Right cardiac atrium (tissue), 5 donors: ENCODE measurements around the gene PCBP4. TPM values are rescaled to one million over a fixed set of nuclear protein-coding genes. Genes with fewer than 3 reads are reported as not detected.
A peak's percentile ranks its signal among the peaks of the same experiment; 100 is the strongest.

ENCODE experiments used
- ATAC-seq, 2 donors: fragments of 200-7000 bp; cut with Tn5 transposase; one replicate each; pipeline versions ENCODE4 v1.8.0 to v1.9.1; 2020; ENCODE audit warnings: moderate library complexity in 2 of 2, mild to moderate bottlenecking in 1 of 2
- DNase-seq, 3 donors: peaks; one replicate each; pipeline ENCODE4 v3.0.0-alpha.2; 2020
- H3K27ac ChIP-seq: one replicate; pipeline ENCODE4 v1.5.1; 2013; ENCODE audit warnings: mild to moderate bottlenecking, low read length, control low read depth, moderate library complexity
- H3K27me3 ChIP-seq: one replicate; pipeline ENCODE4 v1.6.1; 2013; ENCODE audit not compliant: control insufficient read depth, insufficient read depth
- H3K4me1 ChIP-seq: one replicate; pipeline ENCODE4 v1.6.1; 2013; ENCODE audit warnings: low read length; ENCODE audit not compliant: control insufficient read depth, insufficient read depth
- H3K4me3 ChIP-seq: one replicate; pipeline ENCODE4 v1.5.1; 2013; ENCODE audit warnings: low read length, control low read depth
- H3K9me3 ChIP-seq: one replicate; pipeline ENCODE4 v1.6.1; 2013; ENCODE audit warnings: low read length; ENCODE audit not compliant: control insufficient read depth
- WGBS: extraction: QIAGEN DNeasy Blood & Tissue Kit; methylation state at CpG from one replicate; pipeline ENCODE4 v1.1.7; 2013; 5-methylcytosine and 5-hydroxymethylcytosine counted together
- intact Hi-C, 4 donors: fragments of 100-400 bp; cut with DNase I; formaldehyde crosslinking; loops; one replicate each; pipeline versions ENCODE4 v1.11.0 to v1.14.0; 2022 to 2023
- polyA plus RNA-seq: library from polyadenylated mRNA; stranded (reverse); fragments of 200-250 nt; gene quantifications from one replicate; pipeline ENCODE4 v1.2.3, GENCODE V29; 2013
- total RNA-seq, 4 donors: library from RNA; stranded (reverse); fragmentation: NEBNext Ultra II Directional; extraction: Animal tissue kit (Norgen Biotek cat#: 25700); gene quantifications; one replicate each; pipeline ENCODE4 v1.2.1, GENCODE V29; 2021
- donor health status: healthy with polysubstance abuse.
- donor health status: DM: no; HTN: yes; CAD: no.
- donor health status: DM: no; HTN: no; CAD: no.
- donor health status: DM: no; HTN: yes; CAD: no; lungs with severe emphysema.
- donor health status: DM: yes; HTN: yes; CAD: no.

Gene PCBP4
- total and polyA plus RNA-seq, 5 donors = 62.2 to 88.1 (median 72.7) TPM

DNA sequence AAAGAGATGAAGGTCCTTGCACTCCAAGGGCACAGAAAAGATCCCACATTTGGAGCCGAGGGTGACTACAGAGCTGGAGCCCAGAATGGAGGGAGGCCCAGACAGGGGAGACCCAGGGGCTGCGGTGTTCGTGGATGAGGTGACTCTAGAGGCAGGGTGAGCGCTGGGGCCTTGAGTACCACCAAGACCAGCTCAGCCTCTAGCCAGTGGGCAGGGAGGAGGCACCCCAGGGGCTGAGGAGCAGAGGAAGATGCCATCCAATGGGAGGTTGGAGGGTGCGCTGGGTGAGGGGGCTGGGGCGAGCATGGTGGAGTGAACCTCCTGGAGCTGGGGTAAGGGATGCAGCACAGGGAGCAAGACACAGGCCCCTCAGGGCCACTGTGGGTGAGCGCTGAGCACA, 38.8 kb downstream of the PCBP4 start:
- Histone ChIP-seq H3K9me3 (no peaks in the 10 kb centered on the region), H3K27ac (no peak overlapping the region), H3K4me3 (no peak overlapping the region), H3K4me1 (no peaks in the 10 kb centered on the region), H3K27me3 (no peaks in the 10 kb centered on the region)
- WGBS = 94% methylated on average over 7 of the region's 7 CpGs
- DNase-seq = no peak
- ATAC-seq = peak in 1 of 2 donors; percentile 18
- intact Hi-C loops = no loop called here

DNA sequence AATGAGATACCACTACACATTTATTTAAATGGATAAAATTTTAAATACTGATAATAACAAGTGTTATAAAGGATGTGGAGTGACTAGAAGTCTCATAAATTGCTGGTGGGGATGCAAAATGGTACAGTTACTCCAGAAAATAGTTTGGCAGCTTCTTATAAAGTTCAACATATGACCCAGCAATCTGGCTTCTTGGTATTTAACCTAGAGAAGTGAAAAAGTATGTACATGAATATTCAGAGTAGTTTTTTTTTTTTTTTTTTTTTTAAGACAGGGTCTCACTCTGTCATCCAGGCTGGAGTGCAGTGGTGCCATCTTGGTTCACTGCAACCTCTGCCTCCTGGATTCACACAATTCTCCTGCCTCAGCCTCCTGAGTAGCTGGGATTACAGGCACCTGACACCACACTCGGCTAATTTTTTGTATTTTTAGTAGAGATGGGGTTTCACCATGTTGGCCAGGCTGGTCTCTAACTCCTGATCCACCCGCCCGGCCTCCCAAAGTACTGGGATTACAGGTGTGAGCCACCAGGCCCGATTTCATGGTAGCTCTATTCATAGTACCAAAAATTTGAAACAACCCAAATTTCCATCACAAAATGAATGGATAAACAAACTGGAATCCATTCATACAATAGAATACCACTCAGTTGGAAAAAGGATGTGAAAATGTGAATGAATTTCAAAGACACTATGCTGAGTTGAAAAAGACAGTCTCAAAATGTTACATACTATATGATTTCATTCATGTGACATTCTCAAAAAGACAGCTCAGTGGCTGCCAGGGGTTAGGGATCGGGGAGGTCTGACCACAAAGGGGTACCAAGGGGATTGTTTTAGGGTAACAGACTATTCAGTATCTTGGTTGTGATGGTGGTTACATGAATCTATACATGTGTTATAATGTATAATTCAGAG, 39.9 kb downstream of the PCBP4 start:
- Histone ChIP-seq H3K27me3 (no peaks in the 10 kb centered on the region), H3K4me1 (no peaks in the 10 kb centered on the region), H3K9me3 (no peaks in the 10 kb centered on the region), H3K27ac (no peak overlapping the region), H3K4me3 (no peak overlapping the region)
- ATAC-seq = no peak
- WGBS = 88% methylated on average over 5 of the region's 5 CpGs
- no peak for DNase-seq
- intact Hi-C loops = no loop called here

DNA sequence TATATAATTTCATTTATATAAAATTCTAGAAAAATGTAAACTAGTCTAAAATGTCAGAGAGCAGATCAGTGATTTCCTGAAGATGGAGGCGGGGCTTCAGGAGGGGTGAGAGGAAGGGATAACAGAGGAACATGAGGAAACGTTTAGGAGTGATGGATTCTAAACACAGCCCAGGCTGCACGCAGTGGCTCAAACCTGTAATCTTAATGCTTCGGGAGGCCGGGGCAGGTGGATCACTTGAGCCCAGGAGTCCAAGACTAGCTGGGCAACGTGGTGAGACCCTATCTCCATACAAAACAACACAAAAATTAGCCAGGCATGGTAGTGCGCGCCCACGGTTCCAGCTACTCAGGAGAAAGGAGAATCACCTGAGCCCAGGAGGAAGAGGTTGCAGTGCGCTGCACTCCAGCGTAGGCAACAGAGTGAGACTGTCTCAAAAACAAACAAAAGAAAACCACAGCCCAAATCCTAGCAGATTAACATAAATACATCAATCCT, 46.1 kb downstream of the PCBP4 start:
- no peak for DNase-seq
- Histone ChIP-seq H3K4me1 (no peaks in the 10 kb centered on the region), H3K27ac (no peak overlapping the region), H3K9me3 (no peaks in the 10 kb centered on the region), H3K27me3 (no peaks in the 10 kb centered on the region), H3K4me3 (no peak overlapping the region)
- 83% methylated on average over 11 of the region's 11 CpGs for whole genome bisulfite sequencing
- no peak for ATAC-seq
- intact Hi-C loops = no loop called here

DNA sequence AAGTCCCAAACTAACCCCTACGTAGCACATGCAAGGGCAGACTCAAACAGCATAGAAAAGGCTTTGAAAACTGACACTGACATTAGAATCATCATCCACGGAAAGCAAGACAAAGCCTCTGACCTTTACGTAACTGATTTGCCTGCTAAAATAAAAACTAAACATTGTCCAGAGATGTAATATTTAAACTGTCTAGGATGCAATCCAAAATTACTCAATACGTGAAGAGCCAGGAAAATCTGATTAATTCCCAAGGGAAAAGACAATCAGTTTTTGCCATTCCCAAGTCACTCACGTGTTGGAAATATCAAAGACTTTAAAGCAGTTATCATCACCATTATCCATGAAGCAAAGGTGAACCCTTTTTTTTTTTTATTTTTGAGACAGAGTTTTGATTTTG, 50.8 kb downstream of the PCBP4 start:
- Histone ChIP-seq H3K9me3 (no peaks in the 10 kb centered on the region), H3K4me3 (no peak overlapping the region), H3K27ac (no peak overlapping the region), H3K27me3 (no peaks in the 10 kb centered on the region), H3K4me1 (no peaks in the 10 kb centered on the region)
- intact Hi-C loops = no loop called here
- ATAC-seq = no peak
- DNase-seq = no peak
- WGBS = 51% methylated on average over 5 of the region's 5 CpGs

DNA sequence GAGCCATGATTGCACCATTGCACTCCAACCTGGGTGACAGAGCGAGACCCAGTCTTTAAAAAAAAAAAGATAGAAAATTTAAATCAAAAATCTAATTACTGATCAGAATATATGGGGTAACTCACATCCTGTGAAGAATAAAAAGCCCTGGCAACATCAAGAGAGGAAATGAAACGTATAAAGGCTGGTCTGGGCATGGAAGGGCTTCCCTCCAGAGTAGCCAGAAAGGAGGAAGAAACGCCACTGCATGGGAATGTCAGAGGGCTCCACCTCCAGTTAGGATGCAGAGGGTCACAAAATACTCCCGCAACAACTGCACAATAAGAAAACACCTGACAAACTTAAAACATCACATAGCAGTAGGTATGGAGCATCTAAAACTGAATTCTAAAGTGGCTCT, 59.2 kb downstream of the PCBP4 start:
- intact Hi-C loops = no loop called here
- no peak overlapping the region for H3K27ac ChIP-seq
- DNase-seq = no peak
- no peak for ATAC-seq
- H3K4me3 ChIP-seq = no peak overlapping the region
- no peaks in the 10 kb centered on the region for H3K4me1 ChIP-seq
- no peaks in the 10 kb centered on the region for H3K27me3 ChIP-seq
- 75% methylated on average over 4 of the region's 4 CpGs for WGBS
- no peaks in the 10 kb centered on the region for H3K9me3 ChIP-seq

Other genes with a start within 250 kb of the PCBP4 start
- gene IQCF6, start 188.2 kb downstream of the PCBP4 start, total RNA-seq = not detected
- gene IQCF6, start 188.2 kb downstream of the PCBP4 start, polyA plus RNA-seq = not detected
- not detected for gene IQCF2, start 105.8 kb downstream of the PCBP4 start, total RNA-seq
- gene IQCF2, start 105.8 kb downstream of the PCBP4 start, polyA plus RNA-seq = not detected
- gene IQCF5, start 91.9 kb downstream of the PCBP4 start, total RNA-seq = not detected
- not detected for gene IQCF5, start 91.9 kb downstream of the PCBP4 start, polyA plus RNA-seq
- not detected for gene IQCF1, start 64.1 kb downstream of the PCBP4 start, total RNA-seq
- not detected for gene IQCF1, start 64.1 kb downstream of the PCBP4 start, polyA plus RNA-seq
- gene RRP9, start 25.6 kb downstream of the PCBP4 start, total RNA-seq = 10 to 100 TPM in 1 of 4 donors, 1 to 10 TPM in 3; 7.0 to 13.9 (median 9.1) TPM
- 9.4 TPM for gene RRP9, start 25.6 kb downstream of the PCBP4 start, polyA plus RNA-seq
- 10 to 100 TPM; 11.6 to 17.4 (median 12.7) TPM for gene PARP3, start 25.1 kb downstream of the PCBP4 start, total RNA-seq
- 10.3 TPM for gene PARP3, start 25.1 kb downstream of the PCBP4 start, polyA plus RNA-seq
- 1 to 10 TPM in 1 of 4 donors, under 1 TPM in 3; 0.19 to 1.5 (median 0.54) TPM for gene GPR62, start 12.1 kb downstream of the PCBP4 start, total RNA-seq
- gene GPR62, start 12.1 kb downstream of the PCBP4 start, polyA plus RNA-seq = 0.34 TPM
- 10 to 100 TPM; 14.8 to 23.3 (median 18.5) TPM for gene ABHD14B, start 6.6 kb upstream of the PCBP4 start, total RNA-seq
- 22.7 TPM for gene ABHD14B, start 6.6 kb upstream of the PCBP4 start, polyA plus RNA-seq
- 10 to 100 TPM; 19.9 to 25.9 (median 23.2) TPM for gene ABHD14A, start 7.6 kb upstream of the PCBP4 start, total RNA-seq
- gene ABHD14A, start 7.6 kb upstream of the PCBP4 start, polyA plus RNA-seq = 43.3 TPM
- gene ACY1, start 16.1 kb upstream of the PCBP4 start, total RNA-seq = 10 to 100 TPM; 18.4 to 27.2 (median 20.6) TPM
- gene ACY1, start 16.1 kb upstream of the PCBP4 start, polyA plus RNA-seq = 19.6 TPM
- gene RPL29, start 28.4 kb upstream of the PCBP4 start, total RNA-seq = 100 to 1,000 TPM; 548 to 675 (median 643) TPM
- gene RPL29, start 28.4 kb upstream of the PCBP4 start, polyA plus RNA-seq = 1,285 TPM
- 10 to 100 TPM; 27.2 to 39.9 (median 36.2) TPM for gene DUSP7, start 89.1 kb upstream of the PCBP4 start, total RNA-seq
- 18.1 TPM for gene DUSP7, start 89.1 kb upstream of the PCBP4 start, polyA plus RNA-seq
- gene POC1A, start 187.0 kb upstream of the PCBP4 start, total RNA-seq = 1 to 10 TPM; 1.0 to 1.4 (median 1.3) TPM
- 0.75 TPM for gene POC1A, start 187.0 kb upstream of the PCBP4 start, polyA plus RNA-seq
- 100 to 1,000 TPM in 3 of 4 donors, 10 to 100 TPM in 1; 95.7 to 123 (median 110) TPM for gene ALAS1, start 230.7 kb upstream of the PCBP4 start, total RNA-seq
- 119 TPM for gene ALAS1, start 230.7 kb upstream of the PCBP4 start, polyA plus RNA-seq